Right renal cortex interstitium (tissue), 3 donors: ENCODE measurements around the gene SFI1. TPM values are rescaled to one million over a fixed set of nuclear protein-coding genes. Genes with fewer than 3 reads are reported as not detected.
"Not testable (repeated sequence)": the region's sequence is repeated elsewhere in the genome, so short reads cannot be mapped to it uniquely, and the experiment has no call there.

Experiments
- DNase-seq, 3 donors: peaks; one replicate each; pipeline ENCODE4 v3.0.0-alpha.2; 2013; ENCODE audit warnings: low read depth in 3 of 3, low spot score in 2 of 3
- polyA plus RNA-seq, 3 donors: library from polyadenylated mRNA; unstranded; fragments of 120-200 nt; gene quantifications; one replicate each; pipeline ENCODE4 v1.2.1, GENCODE V29; 2013; ENCODE audit not compliant: insufficient read length in 3 of 3

The SFI1 gene
- polyA plus RNA-seq, 3 donors: 20.5 to 22.4 (median 22.0) TPM

DNA sequence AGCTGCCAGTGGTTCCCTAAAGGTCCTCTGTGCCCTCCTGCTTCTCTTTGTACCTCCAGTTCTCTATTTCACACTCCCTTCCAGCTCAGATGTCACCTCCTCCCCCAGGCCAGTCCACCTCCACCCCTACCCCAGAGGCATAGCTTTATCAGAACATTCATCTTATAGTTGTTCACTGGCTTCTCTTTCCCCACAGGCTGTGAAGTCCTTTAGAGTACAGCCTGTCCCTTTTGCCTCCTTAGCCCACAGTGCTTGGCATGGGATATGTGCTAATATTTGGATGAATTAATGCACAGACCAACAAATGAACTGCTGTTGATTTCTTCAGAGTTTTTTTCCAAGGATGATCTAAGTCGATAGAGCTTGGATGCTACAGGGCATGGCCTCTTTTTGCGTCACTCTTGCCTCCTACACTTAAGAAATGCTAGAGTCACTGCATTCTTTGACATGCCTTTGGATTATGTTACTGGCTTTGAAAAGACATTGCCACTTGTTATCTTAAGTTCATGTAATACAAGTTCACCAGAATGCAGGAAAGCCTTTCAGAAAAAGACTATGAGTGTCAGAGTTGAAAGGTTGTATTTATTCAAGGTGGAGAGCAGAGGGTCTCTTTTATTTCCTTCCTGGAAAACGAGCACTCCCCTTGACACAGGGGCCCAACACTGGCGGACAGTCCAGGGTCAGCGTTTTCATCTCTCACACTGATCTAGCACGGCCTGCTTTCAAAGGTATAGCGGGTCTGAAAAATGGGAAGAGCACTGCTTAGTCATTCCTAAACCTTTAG lies 90.0 kb downstream of the SFI1 start:
- peak in 2 of 3 donors; percentile 45 to 51 for DNase-seq

DNA sequence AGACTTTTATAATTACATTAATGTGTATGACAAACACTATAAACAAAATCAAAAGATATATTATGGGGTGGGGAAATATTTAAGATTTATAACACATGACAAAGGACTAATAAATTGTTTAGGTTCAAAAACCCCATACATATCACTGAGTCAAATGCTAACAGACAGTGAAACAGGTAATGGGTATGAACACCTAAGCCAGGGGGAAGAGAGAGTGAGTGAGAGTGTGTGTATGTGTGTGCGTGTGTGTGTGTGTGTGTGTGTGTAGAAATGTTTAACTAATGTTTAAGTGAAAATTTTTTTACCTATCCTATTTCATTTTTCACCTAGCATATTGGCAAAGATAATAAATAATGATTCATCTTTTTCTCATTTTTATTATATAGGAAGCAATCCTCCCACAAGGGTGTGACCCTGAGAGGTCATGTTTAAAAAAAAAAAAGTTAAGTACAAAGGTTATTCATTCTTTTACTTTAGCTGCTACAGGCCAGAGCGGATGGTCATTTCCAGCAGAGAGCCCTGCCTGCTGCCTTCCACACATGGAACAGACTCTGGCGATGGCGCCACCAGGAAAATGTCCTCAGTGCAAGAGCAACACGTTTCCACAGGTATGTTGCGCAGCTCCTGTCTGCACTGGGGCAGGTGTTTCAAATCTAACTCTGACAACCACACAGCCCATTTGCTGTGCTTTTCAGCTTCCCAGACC lies 92.8 kb downstream of the SFI1 start:
- no peak for DNase-seq

DNA sequence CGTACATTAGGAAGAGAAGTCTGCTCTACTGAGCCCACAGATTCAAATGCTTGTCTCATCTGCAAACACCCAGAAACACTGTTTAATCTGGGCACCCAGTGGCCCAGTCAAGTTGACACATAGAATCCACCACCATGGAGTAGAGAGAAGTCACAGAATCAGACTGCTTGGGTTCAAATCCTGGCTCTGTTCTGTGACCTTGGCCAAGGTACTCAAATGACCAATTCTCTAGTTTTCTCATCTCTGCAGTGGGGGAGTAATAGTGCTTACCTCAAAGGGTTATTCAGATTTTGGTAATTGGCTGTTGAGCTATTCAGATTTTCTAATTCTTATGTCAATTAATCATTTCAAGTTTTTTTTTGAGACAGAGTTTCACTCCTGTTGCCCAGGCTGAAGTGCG lies 93.8 kb downstream of the SFI1 start:
- DNase-seq: not testable (repeated sequence)

DNA sequence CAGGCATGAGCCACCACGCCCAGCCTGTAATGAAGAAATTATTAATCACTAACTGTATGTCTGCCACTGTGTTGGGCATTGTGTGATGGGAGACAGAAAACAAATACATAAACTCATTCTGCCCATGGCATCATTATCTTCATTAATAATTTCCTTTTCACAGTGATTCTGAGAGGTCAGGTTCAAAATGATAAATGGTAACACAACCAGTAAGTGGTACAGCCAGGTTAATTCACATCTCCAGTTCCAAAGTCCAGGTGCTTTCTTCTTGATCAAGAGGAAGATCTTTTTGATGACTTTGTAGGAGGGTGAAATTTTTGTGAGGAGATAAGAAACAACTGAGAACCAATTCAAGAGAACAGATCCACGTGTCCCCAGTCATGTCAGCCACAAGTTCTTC lies 98.9 kb downstream of the SFI1 start:
- no peak for DNase-seq

DNA sequence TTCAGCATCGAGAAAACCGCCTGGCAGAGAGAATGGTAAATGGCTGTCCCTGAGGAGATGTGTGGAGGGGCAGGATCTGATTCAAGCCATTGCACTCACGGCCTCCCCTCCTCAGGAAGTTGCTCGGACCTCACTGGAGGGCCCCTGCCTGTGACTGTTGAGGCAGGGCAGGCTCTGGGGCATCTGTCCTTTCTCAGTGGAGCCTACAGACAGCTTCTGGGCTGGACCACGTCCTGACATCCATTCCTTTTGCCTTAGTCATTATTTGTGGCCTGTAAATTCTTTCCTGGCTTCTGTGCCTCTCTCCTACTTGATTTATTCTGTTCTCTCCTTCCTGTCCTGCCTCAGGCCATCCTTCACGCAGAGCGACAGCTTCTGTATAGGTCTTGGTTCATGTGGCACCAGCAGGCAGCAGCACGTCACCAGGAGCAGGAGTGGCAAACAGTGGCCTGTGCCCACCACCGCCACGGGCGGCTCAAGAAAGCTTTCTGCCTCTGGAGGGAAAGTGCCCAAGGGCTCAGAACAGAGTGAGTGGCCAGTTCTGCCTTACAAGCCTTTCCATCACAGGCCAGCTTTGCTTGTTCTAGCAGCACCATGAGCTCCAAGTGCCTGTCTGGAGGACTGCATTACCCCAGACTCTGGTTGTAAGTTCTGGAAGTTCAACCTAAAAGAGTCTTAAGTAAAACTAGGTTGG lies 106.1 kb downstream of the SFI1 start:
- DNase-seq: no peak

DNA sequence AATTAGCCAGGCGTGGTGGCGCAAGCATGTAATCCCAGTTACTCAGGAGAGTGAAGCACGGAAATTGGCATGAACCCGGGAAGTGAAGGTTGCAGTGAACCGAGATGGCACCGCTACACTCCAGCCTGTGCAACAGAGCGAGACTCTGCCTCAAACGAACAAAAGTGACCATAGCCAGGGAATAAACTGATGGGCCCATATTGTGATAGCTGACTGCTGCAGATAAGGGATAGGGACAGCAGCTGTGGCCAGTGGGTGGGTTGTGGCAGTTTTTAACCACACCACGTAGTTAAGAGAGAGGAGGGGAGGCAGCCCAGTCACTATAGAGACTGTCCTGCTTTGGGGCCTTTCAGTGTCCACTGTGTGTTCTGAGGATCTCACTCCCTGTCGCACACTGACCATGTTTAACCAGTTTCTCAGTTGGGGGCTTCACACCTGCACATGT lies 106.8 kb downstream of the SFI1 start:
- DNase-seq: no peak

DNA sequence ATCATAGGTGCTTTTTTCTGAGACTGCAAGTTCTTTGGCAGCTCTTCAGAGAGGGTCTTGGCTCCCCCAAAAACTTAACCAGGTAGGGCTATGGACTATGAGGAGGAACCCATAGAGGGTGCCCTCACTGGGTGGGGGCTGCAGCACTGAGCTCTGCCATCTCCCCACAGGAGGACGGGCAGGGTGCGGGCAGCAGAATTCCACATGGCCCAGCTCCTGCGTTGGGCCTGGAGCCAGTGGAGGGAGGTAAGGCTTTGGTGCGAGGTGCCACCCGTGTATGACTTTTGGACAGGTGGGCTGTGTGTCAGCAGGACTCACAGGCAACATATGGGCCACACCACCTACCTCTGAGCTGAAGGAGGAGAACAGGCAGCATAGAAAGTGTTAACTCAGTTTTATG lies 107.2 kb downstream of the SFI1 start:
- DNase-seq: no peak

DNA sequence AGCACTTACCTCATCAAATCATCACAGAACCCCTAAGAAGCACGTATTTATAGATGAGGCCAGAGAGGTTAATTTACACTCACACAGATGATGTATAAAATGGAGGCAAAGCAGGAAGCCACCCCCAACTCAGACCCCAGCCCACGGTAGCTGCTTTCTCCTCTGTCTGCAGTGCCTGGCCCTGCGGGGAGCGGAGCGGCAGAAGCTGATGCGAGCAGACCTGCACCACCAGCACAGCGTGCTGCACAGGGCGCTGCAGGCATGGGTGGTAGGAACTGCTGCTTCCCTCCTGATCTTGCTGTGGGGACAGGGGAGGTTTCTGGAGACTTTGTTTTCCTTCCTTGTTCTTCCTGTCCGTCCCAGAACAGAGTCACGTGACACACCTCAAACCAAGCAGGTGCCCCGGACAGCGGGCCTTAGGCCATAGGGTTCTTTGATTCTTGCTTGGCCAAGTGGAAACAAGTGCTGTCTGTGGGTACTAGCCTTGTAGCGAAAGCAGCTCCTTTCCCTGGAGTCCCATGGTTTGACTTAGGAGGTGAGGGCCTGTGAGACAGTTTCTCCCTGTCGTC lies 107.9 kb downstream of the SFI1 start:
- no peak for DNase-seq

DNA sequence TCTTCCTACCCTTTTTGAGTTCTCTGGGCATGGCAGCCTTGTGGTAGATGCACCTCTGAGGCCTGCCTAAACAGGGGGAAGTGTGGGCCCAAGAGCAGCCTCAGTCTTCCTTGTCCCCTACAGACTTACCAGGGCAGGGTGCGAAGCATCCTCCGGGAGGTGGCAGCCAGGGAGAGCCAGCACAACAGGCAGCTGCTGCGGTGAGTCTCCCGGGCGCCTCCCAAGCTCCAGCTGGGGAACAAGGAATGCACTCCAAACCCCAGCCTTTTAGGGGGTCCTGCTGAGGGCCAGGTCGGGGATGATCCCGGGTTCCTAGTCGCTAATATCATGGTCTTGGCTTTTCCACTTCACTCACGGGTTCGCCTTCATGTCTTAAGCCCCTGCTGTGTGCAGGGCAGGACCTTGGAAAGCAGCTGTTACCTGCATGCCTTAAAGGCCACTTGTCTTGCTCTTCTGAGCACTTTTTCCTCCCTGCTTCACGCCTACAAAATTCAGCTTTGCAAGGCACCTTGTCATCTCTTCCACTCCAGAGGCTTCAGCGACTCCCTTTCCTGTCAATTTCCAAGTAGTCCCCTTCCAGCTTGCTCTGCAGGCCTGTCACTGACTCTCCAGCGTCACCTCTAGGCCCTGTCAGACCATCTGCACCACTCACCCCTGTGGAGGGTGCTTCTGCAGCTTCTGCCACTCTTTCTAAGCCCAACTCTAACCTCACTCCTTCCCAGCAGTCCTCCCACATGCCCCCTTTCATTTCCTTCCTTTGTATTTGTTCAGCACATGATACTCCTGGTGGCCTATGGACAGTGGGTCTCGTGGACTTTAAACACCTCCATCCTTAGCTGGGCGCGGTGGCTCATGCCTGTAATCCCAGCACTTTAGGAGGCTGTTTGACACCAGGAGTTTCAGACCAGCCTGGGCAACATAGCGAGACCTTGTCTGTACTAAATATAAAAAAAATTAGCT lies 108.7 kb downstream of the SFI1 start:
- DNase-seq: no peak

DNA sequence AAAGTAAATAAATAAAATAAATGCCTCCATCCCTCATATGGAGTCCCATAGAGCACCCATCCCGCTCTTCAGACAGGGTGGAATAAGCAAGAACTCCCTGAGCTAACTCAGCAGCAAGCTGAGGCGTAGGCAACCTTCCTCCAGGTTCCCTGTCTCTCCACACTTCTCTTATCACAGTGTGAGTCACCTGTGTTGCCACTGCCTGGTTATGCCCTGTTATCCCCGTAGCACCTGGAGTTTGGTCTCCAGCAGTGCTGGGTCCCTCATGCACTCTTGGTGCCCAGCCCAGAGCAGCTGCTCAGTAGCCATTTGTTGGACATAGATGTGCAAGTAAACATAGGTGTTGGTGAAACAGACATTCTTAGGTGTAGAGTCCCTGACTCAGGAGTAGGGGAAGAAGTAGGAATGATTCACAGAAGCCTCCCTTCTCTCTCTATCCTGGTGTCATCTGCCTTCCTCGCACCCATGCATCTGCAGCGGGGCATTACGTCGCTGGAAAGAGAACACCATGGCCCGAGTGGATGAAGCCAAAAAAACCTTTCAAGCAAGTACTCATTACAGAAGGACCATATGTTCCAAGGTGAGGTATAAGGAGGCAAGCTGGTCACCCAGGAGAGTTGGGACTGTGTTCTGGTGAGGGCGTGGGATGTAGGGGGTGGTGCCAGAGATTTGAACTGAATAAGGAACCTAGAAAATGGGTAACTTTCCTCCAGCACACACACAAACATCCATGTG lies 109.7 kb downstream of the SFI1 start:
- no peak for DNase-seq

DNA sequence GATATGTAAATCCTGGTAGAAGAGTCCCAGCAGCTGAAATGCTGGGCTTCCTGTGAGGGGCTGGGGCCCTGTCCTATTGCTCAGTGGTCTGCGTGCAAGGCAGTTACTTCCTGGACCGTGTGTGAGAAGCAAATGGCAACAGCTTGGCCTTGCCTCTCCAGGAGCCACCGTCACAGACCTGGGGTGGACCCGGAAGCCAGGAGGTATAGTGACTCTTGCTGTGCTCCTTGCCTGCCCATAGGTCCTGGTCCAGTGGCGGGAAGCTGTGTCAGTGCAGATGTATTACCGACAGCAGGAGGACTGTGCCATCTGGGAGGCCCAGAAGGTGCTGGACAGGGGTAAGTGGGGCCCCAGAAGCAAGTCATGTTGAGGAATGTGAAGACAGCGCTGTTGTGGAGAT lies 111.4 kb downstream of the SFI1 start:
- no peak for DNase-seq

DNA sequence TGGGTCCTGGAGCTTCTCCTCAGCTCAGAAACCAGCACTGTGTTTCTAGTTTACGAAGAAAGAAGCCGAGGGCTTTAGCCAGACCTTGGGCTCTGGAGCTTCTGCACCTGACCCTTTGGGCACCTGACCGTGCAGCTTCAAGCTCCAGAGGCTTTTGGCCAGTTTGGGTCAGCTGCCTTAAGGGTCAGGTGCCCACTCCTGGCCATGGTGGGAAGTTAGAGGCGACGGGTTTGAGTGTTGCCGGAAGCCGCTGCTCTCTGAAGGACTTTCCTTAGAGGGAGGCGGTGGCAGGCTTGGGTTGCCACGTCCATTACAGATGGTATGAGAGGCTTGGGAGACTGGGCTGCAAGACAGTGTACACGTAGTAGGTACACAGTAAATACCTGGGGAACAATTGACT lies 113.4 kb downstream of the SFI1 start:
- no peak for DNase-seq

DNA sequence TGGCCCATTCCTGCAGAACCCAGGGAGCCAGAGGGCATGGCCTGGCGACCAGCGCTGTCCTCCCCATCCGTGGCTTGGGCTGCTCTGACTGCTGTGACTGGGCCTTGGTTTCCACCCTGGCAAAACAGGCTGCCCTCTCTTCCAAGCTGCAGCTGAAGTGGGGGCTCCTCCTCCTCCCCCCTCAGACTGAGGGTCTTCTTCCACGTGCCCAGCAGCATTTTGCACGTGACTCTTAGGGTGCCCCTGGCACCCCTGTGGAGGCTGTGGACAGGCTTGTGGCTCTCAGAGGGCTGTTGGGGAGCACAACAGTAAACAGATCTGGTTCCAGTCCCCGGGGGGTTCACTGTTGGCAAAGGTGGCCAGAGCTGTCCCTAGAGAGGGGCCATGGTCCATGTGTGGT lies 114.3 kb downstream of the SFI1 start:
- no peak for DNase-seq

DNA sequence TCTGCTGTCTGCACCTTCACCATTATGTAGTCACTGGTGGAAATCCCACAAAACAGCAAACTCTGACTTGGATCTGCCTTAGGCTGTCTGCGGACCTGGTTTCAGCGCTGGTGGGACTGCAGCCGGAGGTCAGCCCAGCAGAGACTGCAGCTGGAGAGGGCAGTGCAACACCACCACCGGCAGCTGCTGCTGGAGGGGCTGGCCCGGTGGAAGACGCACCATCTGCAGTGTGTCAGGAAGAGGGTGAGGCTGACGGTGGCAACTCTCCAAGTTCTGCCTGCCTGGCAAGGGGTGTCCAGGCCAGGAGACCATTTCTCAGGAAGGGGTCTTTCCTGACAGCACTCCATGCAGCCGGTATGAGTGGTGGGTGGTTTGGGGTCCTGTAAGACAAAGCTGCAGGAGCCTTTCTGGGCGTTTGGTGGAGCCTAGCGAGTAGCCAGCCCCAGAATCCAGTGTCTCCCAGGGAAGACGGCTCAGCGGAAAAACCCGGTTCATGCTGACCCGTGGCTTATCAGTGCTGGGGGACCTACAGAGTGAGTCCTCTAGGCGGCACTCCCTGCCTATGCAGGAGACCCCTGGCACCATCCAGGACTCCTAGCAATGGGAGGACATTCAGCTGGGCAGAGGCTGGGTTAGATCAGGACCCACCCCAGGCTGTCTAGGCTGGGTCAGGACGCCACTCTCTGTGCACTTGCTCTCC lies 114.9 kb downstream of the SFI1 start:
- no peak for DNase-seq

DNA sequence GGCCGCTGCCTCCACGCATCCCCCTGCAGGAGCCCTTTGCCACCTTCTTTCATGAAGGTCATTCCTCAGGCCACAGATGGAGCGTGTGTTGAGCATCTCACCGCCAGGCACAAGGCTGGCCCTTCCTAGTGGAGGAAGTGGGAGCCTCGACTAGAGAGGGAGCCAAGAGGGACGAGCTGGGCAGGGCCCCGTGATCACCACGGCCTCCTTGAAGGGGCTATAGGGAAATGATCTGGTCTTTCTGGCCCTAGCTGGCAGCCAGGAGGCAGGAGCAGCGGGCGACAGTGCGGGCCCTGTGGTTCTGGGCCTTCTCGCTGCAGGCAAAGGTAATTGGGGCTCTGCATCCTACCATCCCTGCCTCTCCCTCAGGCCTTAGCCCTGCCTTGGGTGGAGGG lies 116.6 kb downstream of the SFI1 start:
- DNase-seq: no peak

DNA sequence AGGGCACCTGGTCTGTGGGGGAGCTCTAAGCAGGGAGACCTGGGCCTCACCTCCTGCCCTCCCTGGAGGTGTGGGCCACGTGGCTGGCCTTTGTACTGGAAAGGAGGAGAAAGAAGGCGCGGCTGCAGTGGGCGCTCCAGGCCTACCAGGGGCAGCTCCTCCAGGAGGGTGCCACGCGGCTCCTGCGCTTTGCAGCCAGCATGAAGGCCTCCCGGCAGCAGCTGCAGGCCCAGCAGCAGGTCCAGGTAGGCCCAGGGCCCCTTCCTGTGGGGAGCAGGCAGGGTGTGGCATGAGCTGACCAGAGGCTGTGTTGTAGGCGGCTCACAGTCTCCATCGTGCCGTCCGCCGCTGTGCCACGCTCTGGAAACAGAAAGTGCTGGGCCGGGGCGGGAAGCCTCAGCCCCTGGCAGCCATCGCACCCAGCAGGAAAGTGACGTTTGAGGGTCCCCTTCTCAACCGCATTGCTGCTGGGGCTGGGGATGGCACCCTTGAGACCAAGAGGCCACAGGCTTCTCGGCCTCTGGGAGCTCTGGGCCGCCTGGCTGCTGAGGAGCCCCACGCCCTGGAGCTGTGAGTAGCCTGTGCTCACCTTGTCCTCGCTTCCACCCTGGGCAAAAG lies 117.1 kb downstream of the SFI1 start:
- DNase-seq: no peak

DNA sequence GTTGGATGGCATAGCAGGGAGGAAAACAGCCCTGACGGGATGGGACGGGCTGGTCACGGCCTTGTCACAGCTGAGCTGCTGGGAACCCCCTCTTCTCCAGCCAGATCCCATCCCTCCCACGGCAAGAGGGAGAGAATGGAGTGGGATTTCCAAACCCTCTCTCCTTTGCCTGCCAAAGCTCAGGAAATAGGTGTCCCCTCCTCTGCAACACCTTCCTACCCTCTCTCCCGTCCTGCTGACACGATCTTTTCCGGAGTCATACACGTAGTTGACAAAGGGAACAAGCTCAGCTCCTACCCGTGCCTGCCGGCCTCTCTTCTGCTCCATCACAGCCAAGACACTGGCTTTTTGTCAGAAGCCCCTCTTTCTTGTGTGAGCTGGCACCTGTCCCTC lies 117.6 kb downstream of the SFI1 start:
- DNase-seq: no peak

DNA sequence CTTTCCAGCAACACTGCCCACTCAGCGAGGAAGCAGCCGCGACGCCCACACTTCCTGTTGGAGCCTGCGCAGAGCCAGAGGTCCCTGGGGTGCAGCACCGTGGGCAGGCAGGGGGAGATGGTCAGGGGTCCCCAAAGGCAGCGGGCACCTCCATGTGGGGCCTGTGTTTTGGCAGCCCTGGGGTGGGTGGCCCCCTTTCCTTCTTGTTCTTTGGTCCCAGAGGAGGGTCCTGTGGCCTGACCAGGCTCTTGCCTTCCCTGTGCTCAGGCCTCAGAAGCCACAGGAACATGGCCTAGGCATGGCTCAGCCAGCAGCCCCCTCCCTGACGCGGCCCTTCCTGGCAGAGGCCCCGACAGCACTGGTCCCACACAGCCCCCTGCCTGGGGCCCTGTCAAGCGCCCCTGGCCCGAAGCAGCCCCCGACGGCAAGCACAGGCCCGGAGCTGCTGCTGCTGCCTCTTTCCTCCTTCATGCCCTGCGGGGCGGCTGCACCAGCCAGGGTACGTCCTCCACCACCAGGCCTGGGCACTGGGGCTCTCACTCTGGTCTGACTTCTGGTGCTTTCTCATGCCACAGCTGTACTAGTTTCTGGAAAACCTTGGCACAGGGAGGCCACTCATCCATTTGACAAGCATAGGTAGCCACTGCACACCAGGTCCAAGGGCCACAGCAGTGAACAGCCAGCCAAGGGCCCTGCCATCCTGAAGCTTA lies 118.6 kb downstream of the SFI1 start:
- DNase-seq: no peak
